ENCODE results near the gene DSE. TPM values are rescaled to one million over a fixed set of nuclear protein-coding genes. Genes with fewer than 3 reads are reported as not detected.

Gene DSE
- total RNA-seq, 4 donors from 2014 or later = 27.8 to 42.1 (median 31.5) TPM

DNA sequence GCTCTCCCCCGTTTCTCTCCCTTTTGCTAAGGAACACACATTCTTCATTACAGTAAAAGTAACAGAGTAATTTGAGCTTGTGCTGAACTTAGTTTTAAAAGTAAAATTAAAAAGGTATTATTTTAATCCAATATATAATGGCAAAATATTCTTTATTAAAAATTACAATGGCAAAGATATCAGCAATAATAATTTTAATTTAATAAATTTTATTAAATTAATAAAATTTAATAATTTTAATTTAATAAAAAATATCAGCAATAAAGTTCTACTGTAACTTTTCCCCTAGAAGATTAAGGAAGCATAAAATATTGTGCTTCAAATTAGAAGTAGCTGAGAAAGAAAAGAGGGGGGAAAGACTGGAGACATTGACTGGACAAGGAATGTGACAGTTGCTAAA, 32.5 kb downstream of the DSE start:
- no peak overlapping the region for H3K4me3 ChIP-seq
- DNase-seq (ENCODE audit: extremely low spot score) = no peak
- H3K27me3 ChIP-seq = no peaks in the 10 kb centered on the region
- H3K36me3 ChIP-seq = peaks cover 0 to 6% (median 0%) of the 10 kb centered on the region in 4 donors
- no peak overlapping the region for H3K27ac ChIP-seq (replicated peaks in 1 of 4)
- no peaks in the 10 kb centered on the region for H3K9me3 ChIP-seq
- intact Hi-C loops (cut with DNase I) = no loop called here
- 63% methylated on average over 1 of the region's 1 CpG for WGBS
- peaks cover 0 to 34% (median 27%) of the 10 kb centered on the region in 4 donors for H3K4me1 ChIP-seq
- TF ChIP-seq, protein P1, sequence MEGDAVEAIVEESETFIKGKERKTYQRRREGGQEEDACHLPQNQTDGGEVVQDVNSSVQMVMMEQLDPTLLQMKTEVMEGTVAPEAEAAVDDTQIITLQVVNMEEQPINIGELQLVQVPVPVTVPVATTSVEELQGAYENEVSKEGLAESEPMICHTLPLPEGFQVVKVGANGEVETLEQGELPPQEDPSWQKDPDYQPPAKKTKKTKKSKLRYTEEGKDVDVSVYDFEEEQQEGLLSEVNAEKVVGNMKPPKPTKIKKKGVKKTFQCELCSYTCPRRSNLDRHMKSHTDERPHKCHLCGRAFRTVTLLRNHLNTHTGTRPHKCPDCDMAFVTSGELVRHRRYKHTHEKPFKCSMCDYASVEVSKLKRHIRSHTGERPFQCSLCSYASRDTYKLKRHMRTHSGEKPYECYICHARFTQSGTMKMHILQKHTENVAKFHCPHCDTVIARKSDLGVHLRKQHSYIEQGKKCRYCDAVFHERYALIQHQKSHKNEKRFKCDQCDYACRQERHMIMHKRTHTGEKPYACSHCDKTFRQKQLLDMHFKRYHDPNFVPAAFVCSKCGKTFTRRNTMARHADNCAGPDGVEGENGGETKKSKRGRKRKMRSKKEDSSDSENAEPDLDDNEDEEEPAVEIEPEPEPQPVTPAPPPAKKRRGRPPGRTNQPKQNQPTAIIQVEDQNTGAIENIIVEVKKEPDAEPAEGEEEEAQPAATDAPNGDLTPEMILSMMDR (IDR thresholded peaks at IDR 0.05) = no peak
- TF ChIP-seq POLR2A (IDR thresholded peaks at IDR 0.05; ENCODE audit: low read depth) = no peak
- TF ChIP-seq EP300 (IDR thresholded peaks at IDR 0.05) = no peak
- no peak for TF ChIP-seq POLR2AphosphoS5 (IDR thresholded peaks at IDR 0.05)

DNA sequence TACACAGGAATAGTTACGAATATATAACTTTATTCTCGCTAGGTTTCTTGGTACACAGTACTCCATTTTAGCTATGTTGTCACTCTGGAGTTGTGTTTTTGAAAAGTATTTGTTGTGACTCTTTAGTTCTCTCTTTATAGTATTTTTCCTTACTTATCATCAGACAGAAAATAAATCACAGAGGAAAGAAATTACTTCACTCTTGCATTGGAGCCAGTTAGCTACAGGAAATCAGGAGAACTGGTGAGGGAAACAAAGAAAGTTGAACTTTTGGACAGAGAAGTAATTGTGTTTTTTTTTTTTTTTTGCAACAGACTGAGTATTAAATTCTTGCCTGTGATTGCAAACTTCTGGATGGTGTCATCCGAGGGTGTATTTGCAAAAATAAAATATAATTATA, 33.9 kb downstream of the DSE start:
- peaks cover 0 to 29% (median 20%) of the 10 kb centered on the region in 4 donors for H3K4me1 ChIP-seq
- peaks cover 0 to 1% (median 0%) of the 10 kb centered on the region in 4 donors for H3K36me3 ChIP-seq
- no peaks in the 10 kb centered on the region for H3K27me3 ChIP-seq
- no peaks in the 10 kb centered on the region for H3K9me3 ChIP-seq
- intact Hi-C loops (cut with DNase I) = no loop called here
- DNase-seq (ENCODE audit: extremely low spot score) = no peak
- WGBS = 60% methylated on average over 3 of the region's 3 CpGs
- TF ChIP-seq POLR2A (IDR thresholded peaks at IDR 0.05; ENCODE audit: low read depth) (no peak), POLR2AphosphoS5 (IDR thresholded peaks at IDR 0.05) (no peak), EP300 (IDR thresholded peaks at IDR 0.05) (no peak)
- TF ChIP-seq, protein P1 (IDR thresholded peaks at IDR 0.05) = no peak
- H3K27ac ChIP-seq (replicated peaks in 1 of 4) = peak overlapping the region; percentile 9 to 67 (median 35)
- H3K4me3 ChIP-seq = peak overlapping the region in 2 of 4 donors; percentile 9 to 18

DNA sequence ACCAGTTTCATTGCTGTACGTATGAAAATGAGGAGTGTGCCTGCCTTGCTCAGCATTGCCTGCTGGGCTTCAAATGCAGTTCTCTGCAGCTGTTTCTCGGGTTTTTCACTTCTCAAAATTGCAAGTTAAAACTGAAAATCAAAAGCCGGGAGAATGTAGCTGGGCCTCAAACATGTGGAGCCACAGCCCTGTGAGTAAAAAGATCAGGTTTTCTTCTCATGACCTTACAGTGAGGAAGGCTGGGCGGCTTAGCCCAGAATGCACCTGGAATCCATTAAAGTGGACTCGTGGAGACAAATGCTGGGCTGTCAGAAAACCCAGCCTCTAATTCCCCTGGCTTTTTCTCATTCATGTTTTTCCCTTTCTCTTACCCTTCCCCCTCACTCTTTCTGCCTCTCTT, 34.4 kb downstream of the DSE start:
- TF ChIP-seq POLR2A (IDR thresholded peaks at IDR 0.05; ENCODE audit: low read depth) (no peak), EP300 (IDR thresholded peaks at IDR 0.05) (no peak), POLR2AphosphoS5 (IDR thresholded peaks at IDR 0.05) (no peak)
- TF ChIP-seq, protein P1 (IDR thresholded peaks at IDR 0.05) = no peak
- Histone ChIP-seq H3K27me3 (no peaks in the 10 kb centered on the region), H3K9me3 (no peaks in the 10 kb centered on the region), H3K27ac (replicated peaks in 1 of 4) (peak overlapping the region; percentile 26 to 67 (median 50)), H3K4me1 (peaks cover 0 to 29% (median 20%) of the 10 kb centered on the region in 4 donors), H3K36me3 (no peaks in the 10 kb centered on the region), H3K4me3 (peak overlapping the region in 3 of 4 donors; percentile 9 to 25 (median 18))
- WGBS = 25% methylated on average over 5 of the region's 5 CpGs
- intact Hi-C loops (cut with DNase I) = no loop called here
- DNase-seq (ENCODE audit: extremely low spot score) = no peak

DNA sequence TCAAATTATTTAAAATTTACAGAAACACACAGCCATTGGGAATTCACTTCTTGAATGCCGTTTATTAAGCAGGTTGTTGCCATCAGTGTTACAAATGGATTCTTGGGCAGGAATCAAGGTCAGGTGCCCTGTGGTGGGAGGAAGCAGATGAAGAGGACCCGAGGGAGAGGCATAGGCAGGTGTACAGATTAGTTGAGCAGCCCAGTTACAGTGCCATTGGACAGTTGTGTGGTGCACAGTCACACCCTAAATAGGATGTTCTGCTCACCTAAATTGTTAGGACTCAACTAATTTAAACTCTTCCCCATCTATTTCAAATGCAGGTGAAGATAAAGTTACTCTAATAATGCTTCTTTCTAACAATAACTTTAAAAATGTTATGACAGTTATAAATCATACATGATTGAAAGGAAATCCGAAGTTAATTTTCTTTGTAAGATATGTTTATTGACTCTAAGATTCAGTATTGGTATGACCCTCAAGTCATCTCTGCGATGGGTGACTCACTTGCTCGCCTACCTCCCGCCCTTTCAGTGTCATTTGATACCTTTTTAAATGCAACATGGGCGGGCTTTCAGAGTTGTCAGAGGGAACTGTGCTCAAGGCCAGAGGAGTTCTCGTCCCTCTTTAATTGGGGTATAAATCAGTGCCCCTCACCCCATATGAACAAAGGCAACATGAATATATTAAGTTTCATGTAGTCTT, 35.1 kb downstream of the DSE start:
- WGBS = 62% methylated on average over 8 of the region's 8 CpGs
- H3K27me3 ChIP-seq = no peaks in the 10 kb centered on the region
- intact Hi-C loops (cut with DNase I) = no loop called here
- H3K36me3 ChIP-seq = no peaks in the 10 kb centered on the region
- peaks cover 2 to 31% (median 22%) of the 10 kb centered on the region in 4 donors for H3K4me1 ChIP-seq
- H3K4me3 ChIP-seq = peak overlapping the region in 2 of 4 donors; percentile 9 to 18
- no peaks in the 10 kb centered on the region for H3K9me3 ChIP-seq
- TF ChIP-seq POLR2A (IDR thresholded peaks at IDR 0.05; ENCODE audit: low read depth) (no peak), EP300 (IDR thresholded peaks at IDR 0.05) (no peak), POLR2AphosphoS5 (IDR thresholded peaks at IDR 0.05) (no peak)
- TF ChIP-seq, protein P1 (IDR thresholded peaks at IDR 0.05) = no peak
- H3K27ac ChIP-seq (replicated peaks in 1 of 4) = peak overlapping the region; percentile 26 to 67 (median 50)
- DNase-seq (ENCODE audit: extremely low spot score) = no peak
